Measurements from ENCODE around the gene C12orf75.
"Not testable (repeated sequence)": the region's sequence is repeated elsewhere in the genome, so short reads cannot be mapped to it uniquely, and the experiment has no call there.

C12orf75 gene

GRCh38 chr12:105382771-105383622 lies 52.5 kb downstream of the C12orf75 start:
- DNase-seq, result peak; percentile 50

- DNase-seq, result no peak
These were observed 53.7 kb downstream of the C12orf75 start for GRCh38 chr12:105384220-105384619.

- no peak for DNase-seq
These were observed 54.5 kb downstream of the C12orf75 start for GRCh38 chr12:105384916-105385535.

- no peak for DNase-seq
These were observed 55.9 kb downstream of the C12orf75 start for GRCh38 chr12:105386431-105386830.

GRCh38 chr12:105391231-105391630 lies 60.7 kb downstream of the C12orf75 start:
- DNase-seq, result no peak

- DNase-seq, result no peak
These were observed 63.1 kb downstream of the C12orf75 start for GRCh38 chr12:105393587-105393986.

- no peak for DNase-seq
These were observed 65.5 kb downstream of the C12orf75 start for GRCh38 chr12:105396024-105396423.

DNA sequence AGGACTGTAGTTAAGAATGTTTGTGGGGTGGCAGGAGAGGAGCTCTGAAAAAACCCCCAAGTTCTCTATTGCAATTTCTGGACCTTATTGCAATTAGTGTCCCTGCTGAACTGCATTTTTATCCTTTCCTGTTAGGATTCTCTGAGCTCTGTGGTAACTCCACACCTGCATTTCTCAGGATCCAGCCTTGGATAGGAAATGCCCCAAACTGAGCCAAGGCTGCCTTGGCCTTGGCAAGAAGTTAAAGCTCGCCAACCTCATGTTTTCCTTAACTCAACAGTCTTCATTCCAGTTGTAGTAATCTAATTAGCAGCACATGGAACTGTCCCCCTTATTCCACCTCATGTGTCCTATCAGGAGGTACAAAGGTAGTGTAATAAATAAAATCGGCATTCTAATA lies 66.5 kb downstream of the C12orf75 start:
- DNase-seq, result no peak

DNA sequence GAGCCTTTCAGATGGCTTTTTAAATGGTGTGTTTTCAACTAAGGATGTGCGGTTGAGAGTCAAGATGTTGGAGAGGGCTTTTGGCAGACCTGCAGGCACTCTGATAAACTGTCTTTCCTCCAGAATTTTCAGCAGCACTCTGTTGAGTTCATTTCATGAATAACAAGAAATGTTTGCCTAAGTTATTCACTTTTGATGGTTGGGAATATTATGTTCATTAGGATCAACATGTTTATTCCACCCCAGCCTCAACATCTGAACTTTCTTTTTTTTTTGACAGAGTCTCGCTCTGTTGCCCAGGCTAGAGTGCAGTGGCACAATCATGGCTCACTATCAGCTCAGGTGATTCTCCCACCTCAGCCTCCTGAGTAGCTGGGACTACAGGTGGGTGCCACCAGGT lies 68.4 kb downstream of the C12orf75 start:
- DNase-seq, result no peak

GRCh38 chr12:105399428-105400081 lies 69.1 kb downstream of the C12orf75 start:
- DNase-seq, result no peak

DNA sequence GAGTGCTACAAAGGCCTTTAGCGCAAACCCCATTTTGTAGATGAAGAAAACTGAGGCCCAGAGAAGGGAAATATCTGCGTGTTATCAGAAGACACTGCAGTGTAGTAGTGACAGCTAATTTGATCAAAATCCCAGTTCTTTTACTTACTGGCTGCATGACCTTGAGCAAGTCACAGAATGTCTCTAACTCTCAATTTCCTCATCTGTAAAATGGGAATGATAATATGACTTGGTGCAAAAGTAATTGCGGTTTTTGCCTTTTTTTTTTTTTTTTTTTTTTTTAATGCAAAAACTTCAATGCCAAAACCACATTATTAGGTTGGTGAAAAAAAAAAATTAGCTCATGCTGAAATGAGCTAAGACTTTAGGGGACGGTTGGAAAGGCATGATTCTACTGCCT lies 69.7 kb downstream of the C12orf75 start:
- DNase-seq, result no peak

GRCh38 chr12:105401198-105401597 lies 70.7 kb downstream of the C12orf75 start:
- DNase-seq, result no peak

- no peak for DNase-seq
These were observed 71.9 kb downstream of the C12orf75 start for GRCh38 chr12:105402366-105402765.

- no peak for DNase-seq
These were observed 72.6 kb downstream of the C12orf75 start for GRCh38 chr12:105403095-105403494.

- not testable (repeated sequence) for DNase-seq
These were observed 73.6 kb downstream of the C12orf75 start for GRCh38 chr12:105404134-105404533.

- no peak for DNase-seq
These were observed 76.0 kb downstream of the C12orf75 start for GRCh38 chr12:105406497-105406896.

GRCh38 chr12:105409279-105409678 lies 78.8 kb downstream of the C12orf75 start:
- no peak for DNase-seq

DNA sequence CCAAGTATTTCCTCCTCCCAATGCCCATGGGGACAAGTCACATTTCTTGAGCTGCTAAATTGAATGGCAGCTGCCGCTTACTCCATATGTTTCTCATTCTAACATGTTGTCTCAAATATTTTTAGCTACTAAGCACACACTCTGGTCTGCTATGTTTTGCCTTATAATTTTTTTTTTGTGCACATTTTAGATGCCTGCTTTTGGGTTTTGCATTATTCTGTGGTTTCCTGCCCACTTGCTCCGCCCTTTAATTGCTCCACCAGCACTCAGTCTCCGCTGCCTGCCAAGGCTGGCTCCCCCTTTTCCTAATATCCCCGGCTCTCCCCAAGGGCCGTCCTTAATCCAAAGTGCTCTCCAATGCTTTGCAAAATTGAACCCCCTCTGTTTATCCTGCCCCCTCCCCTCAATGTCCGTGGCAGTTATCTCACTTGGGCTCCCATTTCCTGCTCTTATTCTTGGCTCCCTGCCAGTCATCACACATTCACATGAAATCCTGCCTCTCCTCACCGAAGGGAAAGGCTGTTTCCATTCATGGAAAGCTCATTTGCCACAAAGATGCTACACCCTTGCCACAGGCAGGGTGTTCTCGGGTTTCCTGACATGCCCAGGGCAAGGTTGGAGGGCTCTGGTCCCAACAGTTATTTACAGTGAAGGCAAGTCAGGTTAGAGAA lies 79.4 kb downstream of the C12orf75 start:
- peak; percentile 33 for DNase-seq

DNA sequence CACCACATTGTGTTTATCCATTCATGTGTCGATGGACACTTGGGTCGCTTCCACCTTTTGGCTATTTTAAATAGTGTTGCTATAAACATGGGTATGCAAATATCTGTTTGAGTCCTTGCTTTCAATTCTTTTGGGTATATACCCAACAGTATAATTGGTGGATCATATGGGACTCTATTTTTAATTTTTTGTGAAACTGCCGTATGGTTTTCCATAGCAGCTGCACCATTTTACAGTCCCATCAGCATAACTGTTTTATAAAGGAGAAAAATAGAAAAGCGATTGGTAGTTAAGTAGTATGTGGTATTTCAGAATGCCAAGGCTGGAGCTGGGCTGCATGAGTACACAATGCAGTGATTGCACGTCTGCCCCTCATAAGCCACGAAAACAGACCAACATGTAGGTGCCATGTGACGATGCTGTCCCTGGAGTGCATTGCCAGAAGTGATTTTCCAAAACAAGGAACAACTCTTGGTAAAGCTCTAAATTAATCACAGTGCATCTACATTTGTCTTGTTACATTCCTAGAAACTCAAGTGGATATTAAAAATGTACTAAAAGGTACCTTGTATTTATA lies 83.5 kb downstream of the C12orf75 start:
- DNase-seq, result no peak

DNA sequence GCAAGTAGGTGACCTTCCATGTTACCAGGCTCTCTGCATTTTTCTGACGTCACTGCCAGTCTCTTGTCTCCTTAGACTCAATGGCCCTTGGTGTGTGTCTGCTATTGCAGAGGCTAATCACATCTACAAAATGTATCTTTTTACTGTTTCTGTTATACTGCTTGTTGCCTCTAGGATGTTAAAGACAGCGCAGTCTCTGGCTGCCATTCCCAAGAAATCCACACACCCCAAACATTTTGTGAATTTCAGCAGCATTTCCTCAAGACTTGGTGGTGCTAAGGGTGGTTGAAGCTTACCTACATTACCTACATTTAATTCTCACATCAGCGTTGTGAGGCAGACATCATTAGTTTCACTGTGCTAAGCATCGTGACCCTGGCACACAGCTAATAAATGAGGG lies 87.2 kb downstream of the C12orf75 start:
- DNase-seq, result no peak

- no peak for DNase-seq
These were observed 87.7 kb downstream of the C12orf75 start for GRCh38 chr12:105418229-105418628.

- DNase-seq, result no peak
These were observed 88.4 kb downstream of the C12orf75 start for GRCh38 chr12:105418821-105419291.

DNA sequence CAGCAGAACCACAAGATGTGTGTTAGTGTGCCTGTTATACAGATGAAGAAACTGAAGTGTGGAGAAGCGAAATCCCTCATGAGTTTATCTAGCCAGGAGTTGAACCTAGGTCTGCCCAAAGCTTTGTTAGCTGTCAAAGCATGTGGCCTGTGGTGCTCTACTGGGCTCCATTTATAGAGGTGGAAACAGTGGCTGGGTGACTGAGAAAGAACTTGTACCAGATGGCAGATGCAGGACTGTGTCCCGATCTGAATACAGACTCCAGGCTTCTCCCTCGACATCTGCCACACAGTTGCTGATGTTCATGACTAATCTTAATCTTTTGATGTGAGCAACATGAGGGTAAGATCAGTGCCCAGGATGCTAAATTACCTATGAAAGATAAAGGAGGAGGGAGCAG lies 89.1 kb downstream of the C12orf75 start:
- DNase-seq, result peak; percentile 62

Data from NCI-H1694 treated with DMSO at 0.1 percent for 48 hours (cell line).